ENCODE results near the gene CADM1. TPM values are rescaled to one million over a fixed set of nuclear protein-coding genes. Genes with fewer than 3 reads are reported as not detected.

Gene CADM1
- polyA plus RNA-seq, 6 donors from 2014 or later = not detected

DNA sequence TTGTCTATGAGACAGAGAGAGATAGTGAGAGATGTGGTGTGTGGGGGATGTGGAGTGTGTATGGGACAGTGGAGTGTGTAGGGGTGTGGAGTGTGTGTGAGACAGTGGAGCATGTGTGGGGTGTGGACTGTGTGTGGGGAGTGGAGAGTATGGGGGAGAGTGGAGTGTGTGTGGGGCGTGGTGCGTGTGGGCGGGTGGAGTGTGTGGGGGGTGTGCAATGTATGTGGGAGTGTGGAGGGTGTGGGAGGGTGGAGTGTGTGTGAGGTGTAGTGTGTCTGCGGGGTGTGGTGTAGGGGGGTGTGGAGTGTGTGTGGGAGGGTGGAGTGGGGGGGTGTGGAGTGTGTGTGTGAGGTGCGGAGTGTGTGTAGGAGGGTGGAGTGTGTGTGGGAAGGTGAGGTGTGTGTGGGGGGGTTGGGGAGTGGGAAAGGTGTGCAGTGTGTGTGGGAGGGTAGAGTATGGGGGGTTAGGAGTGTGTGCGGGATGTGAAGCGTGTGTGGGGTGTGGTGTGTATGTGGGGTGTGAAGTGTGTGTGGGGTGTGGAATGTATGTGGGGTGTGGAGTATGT, 356.9 kb downstream of the CADM1 start:
- peaks cover 0 to 21% (median 4%) of the 10 kb centered on the region in 7 donors for H3K9me3 Mint-ChIP-seq
- peaks cover 0 to 24% (median 0%) of the 10 kb centered on the region in 3 donors for H3K27me3 Mint-ChIP-seq
- peaks cover 0 to 8% (median 0%) of the 10 kb centered on the region in 3 donors for H3K4me1 Mint-ChIP-seq
- H3K27ac Mint-ChIP-seq = no peak overlapping the region
- no peak for DNase-seq
- no peak overlapping the region for H3K4me3 Mint-ChIP-seq
- ATAC-seq (ENCODE audit: low read depth in 2 of 2) = no peak
- no peaks in the 10 kb centered on the region for H3K36me3 Mint-ChIP-seq

DNA sequence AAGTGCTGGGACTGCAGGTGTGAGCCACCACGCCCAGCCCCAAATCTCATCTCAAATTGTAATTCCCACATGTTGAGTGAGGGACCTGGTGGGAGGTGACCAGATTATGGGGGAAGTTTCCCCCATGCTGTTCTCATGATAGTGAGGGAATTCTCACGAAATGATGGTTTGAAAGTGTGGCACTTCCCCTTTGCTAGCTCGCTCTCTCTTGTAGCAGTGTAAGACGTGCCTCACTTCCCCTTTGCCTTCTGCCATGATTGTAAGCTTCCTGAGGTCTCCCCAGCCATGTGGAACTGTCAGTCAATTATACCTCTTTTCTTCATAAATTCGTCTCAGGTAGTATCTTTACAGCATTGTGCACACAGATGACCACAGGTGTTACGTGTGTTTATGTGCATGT, 357.8 kb downstream of the CADM1 start:
- H3K9me3 Mint-ChIP-seq = peaks cover 0 to 21% (median 4%) of the 10 kb centered on the region in 7 donors
- H3K4me1 Mint-ChIP-seq = peaks cover 0 to 8% (median 0%) of the 10 kb centered on the region in 3 donors
- H3K36me3 Mint-ChIP-seq = no peaks in the 10 kb centered on the region
- peaks cover 0 to 24% (median 0%) of the 10 kb centered on the region in 3 donors for H3K27me3 Mint-ChIP-seq
- H3K27ac Mint-ChIP-seq = no peak overlapping the region
- no peak overlapping the region for H3K4me3 Mint-ChIP-seq
- DNase-seq (no peak), ATAC-seq (ENCODE audit: low read depth in 2 of 2) (no peak)

DNA sequence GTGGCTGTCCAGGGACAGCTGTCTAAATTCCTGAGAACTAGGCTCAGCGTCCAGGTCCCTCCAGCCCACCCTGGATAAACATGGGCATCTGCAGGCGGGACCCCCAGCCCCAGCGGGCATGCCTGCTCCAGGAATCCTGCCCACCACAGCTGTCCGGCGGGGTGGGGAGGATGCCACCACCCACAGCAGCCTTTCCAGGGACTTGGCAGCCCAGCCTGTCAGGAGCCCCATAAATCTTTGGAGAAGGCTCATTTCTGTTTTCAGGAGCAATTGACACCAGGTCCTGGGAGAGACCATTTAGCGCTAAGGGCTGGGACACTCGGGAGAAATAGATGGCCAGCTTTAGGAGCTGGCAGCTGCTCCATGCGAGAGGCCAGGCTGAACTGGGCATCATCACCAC, 358.9 kb downstream of the CADM1 start:
- no peak for ATAC-seq (ENCODE audit: low read depth in 2 of 2)
- H3K27me3 Mint-ChIP-seq = peaks cover 0 to 24% (median 0%) of the 10 kb centered on the region in 3 donors
- peaks cover 0 to 22% (median 4%) of the 10 kb centered on the region in 7 donors for H3K9me3 Mint-ChIP-seq
- no peak overlapping the region for H3K27ac Mint-ChIP-seq
- H3K4me3 Mint-ChIP-seq = no peak overlapping the region
- H3K4me1 Mint-ChIP-seq = peaks cover 0 to 8% (median 0%) of the 10 kb centered on the region in 3 donors
- DNase-seq = no peak
- no peaks in the 10 kb centered on the region for H3K36me3 Mint-ChIP-seq

DNA sequence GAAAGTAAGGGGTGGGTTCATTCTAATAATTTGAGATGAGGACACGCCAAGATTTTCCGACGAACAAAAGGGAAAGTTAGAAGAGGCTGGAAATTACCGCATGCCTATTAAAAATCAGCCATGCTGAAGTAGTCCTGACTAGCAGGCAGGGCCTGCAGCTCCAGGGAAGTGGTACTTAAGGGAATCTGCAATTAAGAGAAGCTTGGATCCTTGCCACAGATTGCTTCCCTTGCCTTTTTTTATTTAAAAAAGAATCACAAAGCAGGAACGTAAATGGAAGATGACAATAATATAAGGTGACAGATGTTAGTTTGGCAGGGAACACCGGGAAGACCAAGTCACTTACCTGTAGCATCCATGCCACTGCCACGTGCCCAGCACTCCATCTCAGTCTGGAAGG, 359.3 kb downstream of the CADM1 start:
- Mint-ChIP-seq H3K4me3 (no peak overlapping the region), H3K27ac (no peak overlapping the region), H3K4me1 (peaks cover 0 to 8% (median 0%) of the 10 kb centered on the region in 3 donors), H3K27me3 (peaks cover 0 to 24% (median 0%) of the 10 kb centered on the region in 3 donors), H3K36me3 (no peaks in the 10 kb centered on the region), H3K9me3 (peaks cover 0 to 25% (median 4%) of the 10 kb centered on the region in 7 donors)
- DNase-seq (no peak), ATAC-seq (ENCODE audit: low read depth in 2 of 2) (no peak)

DNA sequence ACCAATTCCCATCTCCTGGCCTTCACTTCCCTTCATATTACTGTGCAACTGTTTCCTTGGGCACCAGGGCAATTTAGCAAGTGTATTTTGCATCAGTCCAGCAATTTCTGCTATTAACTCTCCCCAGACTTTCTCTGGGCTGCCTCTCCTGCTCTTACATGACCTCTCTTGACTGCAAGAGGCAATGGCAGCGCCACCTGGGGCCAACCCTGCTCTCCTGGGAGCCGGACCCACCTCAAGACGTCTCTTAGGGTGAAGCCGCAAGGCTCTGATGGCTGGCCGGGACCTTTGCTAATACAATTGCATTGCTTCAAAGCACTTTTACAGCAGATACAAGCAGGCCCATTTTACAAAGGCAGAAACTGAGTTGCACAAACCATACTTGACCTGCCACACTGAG, 360.2 kb downstream of the CADM1 start:
- ATAC-seq (ENCODE audit: low read depth in 2 of 2) (no peak), DNase-seq (no peak)
- Mint-ChIP-seq H3K9me3 (peaks cover 0 to 25% (median 4%) of the 10 kb centered on the region in 7 donors), H3K4me3 (no peak overlapping the region), H3K27ac (no peak overlapping the region), H3K36me3 (no peaks in the 10 kb centered on the region), H3K27me3 (peaks cover 0 to 24% (median 0%) of the 10 kb centered on the region in 3 donors), H3K4me1 (peaks cover 0 to 8% (median 0%) of the 10 kb centered on the region in 3 donors)

DNA sequence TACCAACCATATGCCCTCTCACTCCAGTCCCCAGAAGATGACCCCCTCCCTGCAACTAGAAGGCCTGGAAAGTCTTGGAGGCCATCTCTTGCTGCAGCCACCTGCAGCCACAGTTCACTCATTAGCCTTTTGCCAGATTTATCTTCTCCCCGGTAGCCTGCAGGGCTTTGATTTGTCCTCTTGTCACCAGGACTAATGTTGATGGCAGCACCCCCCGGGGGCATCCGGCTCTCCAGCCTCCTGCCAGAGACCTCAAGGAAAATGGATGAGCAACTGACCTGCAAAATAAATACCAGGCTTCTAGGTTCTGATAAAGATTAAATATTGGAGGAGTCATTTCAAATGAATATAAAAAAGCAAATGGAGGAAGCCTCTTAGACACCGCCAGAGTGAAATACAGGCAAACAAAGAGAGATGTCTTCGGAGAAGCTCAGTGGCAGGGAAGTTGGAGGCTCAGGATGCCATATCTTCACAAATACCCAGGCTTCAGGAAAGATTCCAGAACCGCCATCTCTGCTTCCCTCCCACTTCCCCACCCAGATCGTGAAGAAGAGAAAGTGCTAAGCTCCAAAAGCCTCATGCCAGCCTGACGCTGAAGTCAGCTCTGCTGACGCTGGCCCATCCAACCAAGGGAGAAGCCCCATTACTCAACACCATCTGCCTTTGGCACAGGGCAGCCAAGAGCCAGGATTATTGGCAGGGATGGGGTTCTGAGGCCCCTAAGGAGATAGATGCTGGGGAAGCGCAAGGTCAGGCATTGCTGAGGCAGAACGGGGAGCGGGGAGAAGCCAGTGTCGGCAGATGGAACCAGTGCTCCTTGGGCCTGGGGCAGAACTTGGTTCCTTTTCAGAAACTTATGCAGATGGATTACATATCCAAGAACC, 362.7 kb downstream of the CADM1 start:
- Mint-ChIP-seq H3K27ac (no peak overlapping the region), H3K36me3 (no peaks in the 10 kb centered on the region), H3K27me3 (peaks cover 0 to 17% (median 0%) of the 10 kb centered on the region in 3 donors), H3K4me1 (peaks cover 0 to under 1% (median 0%) of the 10 kb centered on the region in 3 donors), H3K4me3 (no peak overlapping the region), H3K9me3 (peaks cover 0 to 9% (median under 1%) of the 10 kb centered on the region in 7 donors)
- DNase-seq (no peak), ATAC-seq (ENCODE audit: low read depth in 2 of 2) (no peak)

DNA sequence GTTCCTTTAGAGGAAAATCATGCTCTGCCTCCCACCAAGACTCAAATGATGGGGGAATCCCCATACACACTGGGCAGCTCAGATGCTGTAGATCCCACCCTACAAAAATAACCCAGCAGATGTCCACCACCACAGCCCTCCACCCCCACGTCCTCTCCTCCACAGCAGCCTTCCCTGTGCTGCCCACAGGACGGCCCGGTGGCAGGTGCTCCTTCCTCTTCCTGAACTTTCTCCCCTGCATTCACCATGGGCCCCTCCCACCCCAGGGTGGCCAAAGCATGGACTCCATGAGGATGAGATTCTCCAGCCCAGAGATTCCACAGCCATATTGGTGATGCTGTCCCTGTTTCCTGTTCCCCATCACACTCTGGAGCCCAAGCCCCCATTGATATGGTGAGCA, 368.3 kb downstream of the CADM1 start:
- ATAC-seq (ENCODE audit: low read depth in 2 of 2) (no peak), DNase-seq (no peak)
- no peak overlapping the region for H3K27ac Mint-ChIP-seq
- no peaks in the 10 kb centered on the region for H3K4me1 Mint-ChIP-seq
- peaks cover 0 to 9% (median 0%) of the 10 kb centered on the region in 7 donors for H3K9me3 Mint-ChIP-seq
- H3K36me3 Mint-ChIP-seq = no peaks in the 10 kb centered on the region
- peaks cover 0 to 9% (median 0%) of the 10 kb centered on the region in 3 donors for H3K27me3 Mint-ChIP-seq
- H3K4me3 Mint-ChIP-seq = no peak overlapping the region

DNA sequence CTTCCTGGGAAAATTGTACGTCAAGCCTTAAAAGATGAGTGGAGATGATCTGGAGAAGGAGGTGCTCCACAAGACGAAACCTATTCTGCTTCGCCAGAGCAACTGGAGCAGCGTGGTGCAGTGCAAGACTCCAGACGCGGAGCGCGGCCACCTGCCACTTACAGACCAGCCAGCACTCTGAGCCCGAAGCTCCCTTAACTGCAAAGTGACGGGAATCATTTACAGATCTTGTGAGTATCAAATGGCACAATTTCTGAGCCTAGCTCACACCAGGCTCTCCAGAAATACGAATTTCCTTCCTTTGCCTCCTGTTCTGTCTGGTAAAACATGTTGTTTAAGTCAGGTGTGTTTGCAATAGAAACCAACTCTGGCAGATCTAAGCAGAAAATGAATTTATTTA, 369.3 kb downstream of the CADM1 start:
- no peaks in the 10 kb centered on the region for H3K36me3 Mint-ChIP-seq
- no peaks in the 10 kb centered on the region for H3K4me1 Mint-ChIP-seq
- ATAC-seq (ENCODE audit: low read depth in 2 of 2) = no peak
- no peak overlapping the region for H3K27ac Mint-ChIP-seq
- no peak overlapping the region for H3K4me3 Mint-ChIP-seq
- H3K9me3 Mint-ChIP-seq = peaks cover 0 to 4% (median 0%) of the 10 kb centered on the region in 7 donors
- DNase-seq = no peak
- peaks cover 0 to 9% (median 0%) of the 10 kb centered on the region in 3 donors for H3K27me3 Mint-ChIP-seq

DNA sequence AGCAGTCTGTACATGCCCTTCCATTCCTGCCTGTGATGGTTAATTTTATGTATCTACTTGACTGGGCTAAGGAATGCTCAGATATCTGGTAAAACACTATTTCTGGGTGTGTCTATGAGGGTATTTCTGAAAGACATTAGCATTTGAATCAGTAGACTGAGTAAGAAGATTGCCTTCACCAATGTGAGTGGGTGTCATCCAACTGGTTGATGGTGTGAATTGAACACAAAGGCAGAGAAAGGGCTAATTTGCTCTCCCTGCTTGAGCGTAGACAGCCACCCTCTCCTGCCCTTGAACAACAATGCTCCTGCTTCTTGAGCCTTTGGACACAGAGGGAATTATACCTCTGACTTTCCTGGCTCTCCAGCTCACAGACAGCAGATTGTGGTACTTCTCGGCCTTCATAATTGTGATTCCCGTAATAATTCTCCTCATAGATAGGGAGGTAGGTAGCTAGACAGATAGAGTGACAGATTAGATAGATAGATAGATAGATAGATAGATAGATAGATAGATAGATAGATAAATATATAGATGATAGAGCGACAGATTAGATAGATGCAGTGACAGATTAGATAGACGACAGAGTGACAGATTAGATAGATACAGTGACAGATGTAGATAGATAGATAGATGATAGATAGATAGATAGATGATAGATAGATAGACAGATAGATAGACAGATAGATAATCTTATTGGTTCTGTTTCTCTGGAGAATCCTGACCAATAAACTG, 370.6 kb downstream of the CADM1 start:
- no peaks in the 10 kb centered on the region for H3K36me3 Mint-ChIP-seq
- peaks cover 0 to 13% (median 0%) of the 10 kb centered on the region in 3 donors for H3K27me3 Mint-ChIP-seq
- ATAC-seq (ENCODE audit: low read depth in 2 of 2) (no peak), DNase-seq (no peak)
- H3K4me3 Mint-ChIP-seq = no peak overlapping the region
- H3K9me3 Mint-ChIP-seq = peaks cover 0 to 4% (median 0%) of the 10 kb centered on the region in 7 donors
- no peak overlapping the region for H3K27ac Mint-ChIP-seq
- H3K4me1 Mint-ChIP-seq = no peaks in the 10 kb centered on the region

DNA sequence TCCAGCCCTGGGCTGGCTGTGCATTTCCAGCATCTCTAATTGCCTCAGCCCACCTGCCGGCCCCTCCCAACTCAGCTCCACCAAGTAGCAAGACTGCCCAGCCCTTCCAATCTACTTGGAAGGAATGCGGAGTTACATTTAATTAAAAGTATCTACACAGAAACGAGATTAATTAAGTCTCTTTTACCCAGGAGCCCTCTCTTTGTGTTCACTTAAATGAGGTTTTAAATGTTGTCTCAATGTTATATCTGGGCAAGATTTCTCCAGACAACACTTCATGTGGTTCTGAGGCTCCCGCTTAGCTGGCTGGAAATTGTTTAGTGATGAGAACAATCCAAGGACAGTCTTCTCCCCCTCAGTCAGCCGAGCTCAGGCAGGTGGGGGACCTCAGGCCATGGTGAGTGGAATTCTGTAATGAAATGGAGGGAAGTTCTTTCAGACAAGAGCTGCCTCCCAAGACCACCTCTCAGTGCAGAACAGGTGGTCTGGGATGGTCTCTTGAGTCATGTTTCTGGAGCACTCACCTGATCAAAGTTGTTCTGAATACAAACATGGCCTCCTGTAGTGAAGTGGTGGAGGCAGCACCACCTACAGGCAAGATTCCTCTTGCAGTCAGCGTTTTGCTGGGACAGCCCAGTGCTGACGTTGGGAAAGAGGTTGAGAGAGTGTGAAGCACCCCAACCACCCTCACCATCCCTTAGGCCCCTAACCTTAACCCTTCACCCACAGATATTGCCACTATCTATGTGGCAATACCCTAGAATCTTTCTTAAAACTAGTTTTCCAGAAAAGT, 371.6 kb downstream of the CADM1 start:
- H3K4me1 Mint-ChIP-seq = no peaks in the 10 kb centered on the region
- no peak overlapping the region for H3K4me3 Mint-ChIP-seq
- H3K27me3 Mint-ChIP-seq = peaks cover 0 to 13% (median 0%) of the 10 kb centered on the region in 3 donors
- H3K9me3 Mint-ChIP-seq = peaks cover 0 to 4% (median 0%) of the 10 kb centered on the region in 7 donors
- no peaks in the 10 kb centered on the region for H3K36me3 Mint-ChIP-seq
- H3K27ac Mint-ChIP-seq = no peak overlapping the region
- ATAC-seq (ENCODE audit: low read depth in 2 of 2) (no peak), DNase-seq (no peak)

DNA sequence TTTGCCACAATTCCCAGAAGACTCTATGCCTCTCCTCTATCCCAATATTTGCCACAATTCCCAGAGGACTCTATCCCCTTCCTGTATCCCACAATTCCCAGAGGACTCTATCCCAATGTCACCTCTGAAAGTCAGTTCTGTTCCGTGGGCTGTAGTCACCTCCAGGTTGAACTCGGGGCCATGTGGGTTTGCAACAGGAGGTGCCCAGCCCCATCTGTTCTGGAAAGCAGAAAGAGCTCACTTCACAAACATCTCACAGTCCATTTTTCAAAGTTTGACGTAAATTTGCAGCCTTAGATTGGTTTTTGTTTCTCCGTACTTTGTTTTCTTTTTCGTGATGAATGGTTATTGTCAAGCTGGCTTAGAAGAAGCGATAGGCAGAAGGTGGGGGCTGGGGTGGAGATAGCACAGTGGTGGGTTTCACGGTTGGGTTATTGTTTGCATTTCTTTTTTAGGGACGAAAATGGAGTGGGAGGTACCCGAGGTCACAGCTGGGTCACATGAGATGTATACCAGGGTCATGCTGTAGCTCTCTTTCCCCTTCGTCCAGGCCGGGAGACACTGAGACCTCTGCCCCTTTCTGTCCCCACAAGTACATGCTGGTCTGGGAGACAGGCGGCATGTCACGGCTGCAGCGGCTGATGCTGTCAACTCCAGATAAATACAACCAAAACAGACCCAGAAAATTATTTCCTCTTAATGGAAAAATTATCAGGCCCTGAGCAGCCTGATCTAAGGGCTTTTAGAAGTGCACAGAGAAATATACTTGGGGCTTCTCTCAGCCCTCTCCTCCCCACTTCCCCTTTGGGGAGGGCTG, 374.5 kb downstream of the CADM1 start:
- Mint-ChIP-seq H3K4me1 (peaks cover 0 to 7% (median 0%) of the 10 kb centered on the region in 3 donors), H3K27ac (no peak overlapping the region), H3K4me3 (no peak overlapping the region), H3K9me3 (peaks cover 0 to 9% (median 2%) of the 10 kb centered on the region in 7 donors), H3K27me3 (peaks cover 0 to 13% (median 0%) of the 10 kb centered on the region in 3 donors), H3K36me3 (no peaks in the 10 kb centered on the region)
- ATAC-seq (ENCODE audit: low read depth in 2 of 2) (no peak), DNase-seq (no peak)

DNA sequence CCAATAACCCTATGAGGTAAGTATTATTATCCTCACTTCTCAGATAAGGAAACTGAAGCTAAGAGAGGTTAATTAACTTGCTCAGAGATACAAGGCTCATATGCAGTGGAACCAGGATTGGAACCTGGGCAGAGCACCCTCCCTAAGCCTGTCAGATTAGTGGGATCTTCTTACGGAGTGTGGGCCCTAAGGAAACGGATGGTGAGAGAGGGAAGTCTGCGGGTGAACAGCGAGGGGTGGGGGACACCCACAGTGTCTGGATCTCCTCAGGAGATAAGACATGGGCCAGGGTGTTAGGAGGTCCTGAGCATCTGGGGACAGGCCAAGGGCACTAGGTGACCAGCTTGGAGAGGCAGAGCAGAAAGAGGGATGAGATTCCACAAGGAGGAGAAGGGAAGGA, 376.0 kb downstream of the CADM1 start:
- Mint-ChIP-seq H3K9me3 (peaks cover 0 to 6% (median 2%) of the 10 kb centered on the region in 7 donors), H3K4me1 (peaks cover 0 to 7% (median 0%) of the 10 kb centered on the region in 3 donors), H3K36me3 (no peaks in the 10 kb centered on the region), H3K27ac (no peak overlapping the region), H3K27me3 (peaks cover 0 to 8% (median 0%) of the 10 kb centered on the region in 3 donors), H3K4me3 (no peak overlapping the region)
- ATAC-seq (ENCODE audit: low read depth in 2 of 2) (no peak), DNase-seq (no peak)
